HCT116 (cell line): ENCODE results near the gene SPTBN1. TPM values are rescaled to one million over a fixed set of nuclear protein-coding genes. Genes with fewer than 3 reads are reported as not detected.

Experiments used
- ATAC-seq: fragments of 200-7000 bp; cut with Tn5 transposase; 2 replicates; pipeline ENCODE4 v1.9.1; 2020; ENCODE audit warnings: mild to moderate bottlenecking, moderate library complexity
- BruUV-seq: library from RNA; stranded (reverse); fragments of 400-500 nt; replicated peaks from 2 replicates; lab custom pipeline; 2021; lab: Mats Ljungman, UMichigan
- CTCF ChIA-PET: fragments of 300-600 bp; sonication (Branson Sonifier 250); formaldehyde crosslinking; loops from one replicate; lab custom pipeline; 2021; ENCODE audit warnings: antibody characterized with exemption; lab: Charles Lee
- POLR2A ChIA-PET: fragments of 300-600, 350-600 bp; sonication (Branson Sonifier 250); formaldehyde crosslinking; loops from one replicate; lab custom pipeline; 2021; ENCODE audit warnings: antibody characterized with exemption; lab: Charles Lee
- RAD21 ChIA-PET, 2 experiments: fragments of 300-600 bp; sonication (Branson Sonifier 250); formaldehyde crosslinking; loops; one replicate each; lab custom pipeline; 2023; ENCODE audit warnings: low total read pairs in 2 of 2; ENCODE audit not compliant: uncharacterized antibody in 2 of 2, unreplicated experiment in 2 of 2, low non-redundant PET in 1 of 2; lab: Charles Lee
- DNase-seq: peaks from one replicate; pipeline ENCODE4 v3.0.0-alpha.2; 2010; ENCODE audit warnings: low read depth, low spot score
- H2AFZ ChIP-seq: fragments of 200-600 bp; shearing (Covaris generic), sonication (generic); 2 replicates; pipeline ENCODE4 v1.6.1; 2017; ENCODE audit warnings: low read depth, mixed run types, mixed read lengths, antibody characterized with exemption, low read length; ENCODE audit not compliant: poor library complexity, severe bottlenecking
- H3K27ac ChIP-seq: 2 replicates; pipeline ENCODE4 v1.5.1; 2012; ENCODE audit warnings: low read depth, low read length
- H3K27me3 ChIP-seq: fragments of 200-600 bp; sonication (generic); 2 replicates; pipeline ENCODE4 v1.6.1; 2016; ENCODE audit warnings: mixed run types, low read length, mixed read lengths; ENCODE audit not compliant: insufficient read depth
- H3K36me3 ChIP-seq, 2 experiments: fragments of 200-500 bp in 1 of 2; fragments of 200-600 bp in 1 of 2; sonication (Bioruptor generic) in 1 of 2; sonication (generic) in 1 of 2; 2 replicates each; pipeline versions ENCODE4 v1.5.1 to v1.6.1; 2014 to 2016; ENCODE audit warnings: low read length in 2 of 2, inconsistent platforms in 1 of 2, mixed read lengths in 1 of 2, mixed run types in 1 of 2; ENCODE audit not compliant: insufficient read depth in 2 of 2, control insufficient read depth in 1 of 2
- H3K4me1 ChIP-seq, 2 experiments: fragments of 200-600 bp in 1 of 2; sonication (generic) in 1 of 2; 2 replicates each; pipeline versions ENCODE4 v1.5.1 to v1.6.1; 2012 to 2017; ENCODE audit warnings: low read length in 2 of 2, inconsistent platforms in 1 of 2, mild to moderate bottlenecking in 1 of 2, mixed read lengths in 1 of 2, mixed run types in 1 of 2, moderate library complexity in 1 of 2; ENCODE audit not compliant: insufficient read depth in 2 of 2, control insufficient read depth in 1 of 2
- H3K4me2 ChIP-seq: fragments of 200-600 bp; sonication (generic); 2 replicates; pipeline ENCODE4 v1.6.1; 2017; ENCODE audit warnings: mixed run types, low read length, mixed read lengths
- H3K4me3 ChIP-seq, 2 experiments: fragments of 200-600 bp in 1 of 2; sonication (generic) in 1 of 2; replicated peaks in 1 of 2; 2 replicates each; pipeline ENCODE4 v1.5.1; 2011 to 2016; ENCODE audit warnings: low read length in 2 of 2, control low read depth in 1 of 2, low read depth in 1 of 2, mild to moderate bottlenecking in 1 of 2, mixed read lengths in 1 of 2, mixed run types in 1 of 2
- H3K79me2 ChIP-seq: fragments of 200-600 bp; sonication (generic); 2 replicates; pipeline ENCODE4 v1.6.1; 2017; ENCODE audit warnings: mild to moderate bottlenecking, mixed run types, low read length, moderate library complexity, mixed read lengths; ENCODE audit not compliant: insufficient read depth
- H3K9ac ChIP-seq: fragments of 200-600 bp; sonication (generic); 2 replicates; pipeline ENCODE4 v1.6.1; 2016; ENCODE audit warnings: low read length, mixed read lengths
- H3K9me2 ChIP-seq: fragments of 200-600 bp; sonication (generic), shearing (Covaris generic); 2 replicates; pipeline ENCODE4 v1.6.1; 2017; ENCODE audit warnings: mixed run types, mild to moderate bottlenecking, moderate library complexity; ENCODE audit not compliant: insufficient read depth
- H3K9me3 ChIP-seq, 2 experiments: fragments of 200-500 bp in 1 of 2; fragments of 200-600 bp in 1 of 2; sonication (Bioruptor generic) in 1 of 2; sonication (generic) in 1 of 2; 2 replicates each; pipeline ENCODE4 v1.6.1; 2014 to 2017; ENCODE audit warnings: low read length in 2 of 2, mixed read lengths in 2 of 2, inconsistent platforms in 1 of 2, low read depth in 1 of 2, mild to moderate bottlenecking in 1 of 2, mixed run types in 1 of 2, moderate library complexity in 1 of 2; ENCODE audit not compliant: control insufficient read depth in 1 of 2, insufficient read depth in 1 of 2
- H4K20me1 ChIP-seq: fragments of 200-600 bp; sonication (generic), shearing (Covaris generic); 2 replicates; pipeline ENCODE4 v1.6.1; 2017; ENCODE audit warnings: mixed run types, mild to moderate bottlenecking, moderate library complexity; ENCODE audit not compliant: insufficient read depth
- EGR1 ChIP-seq: IDR thresholded peaks from 2 replicates; pipeline ENCODE4 v1.6.1; 2012; ENCODE audit warnings: low read depth
- EZH2 ChIP-seq: fragments of 200-600 bp; sonication (generic); IDR thresholded peaks from 2 replicates; pipeline ENCODE4 v1.6.1; 2017; ENCODE audit warnings: antibody characterized with exemption, mixed run types
- JUND ChIP-seq: IDR thresholded peaks from 2 replicates; pipeline ENCODE4 v1.6.1; 2012
- SIN3A ChIP-seq: IDR thresholded peaks from 2 replicates; pipeline ENCODE4 v1.6.1; 2012; ENCODE audit warnings: low read depth
- SP1 ChIP-seq: IDR thresholded peaks from 2 replicates; pipeline ENCODE4 v1.6.1; 2012; ENCODE audit warnings: low read depth
- YY1 ChIP-seq: IDR thresholded peaks from 2 replicates; pipeline ENCODE4 v1.6.1; 2011; ENCODE audit warnings: low read length, low read depth, moderate library complexity, mild to moderate bottlenecking; ENCODE audit not compliant: insufficient replicate concordance; ENCODE audit errors: extremely low read depth
- ZFX ChIP-seq: fragments of 450-650 bp; IDR thresholded peaks from 2 replicates; pipeline ENCODE4 v1.6.1; 2017
- intact Hi-C: fragments of 100-400 bp; cut with micrococcal nuclease; formaldehyde crosslinking; loops from 2 replicates; pipeline ENCODE4 v1.10.0; 2022
- total RNA-seq: library from RNA; stranded (reverse); gene quantifications from one replicate; pipeline ENCODE4 v1.2.1, GENCODE V29; 2021; ENCODE audit not compliant: unreplicated experiment
- TF ChIP-seq, protein P1 (sequence below): IDR thresholded peaks from 2 replicates; pipeline ENCODE4 v1.6.1; 2012; ENCODE audit warnings: low read depth

Gene SPTBN1
- total RNA-seq, 1 experiment from 2014 or later = 84.4 TPM

GRCh38 chr2:54680397-54681041, 224.4 kb downstream of the SPTBN1 start:
- H3K9me2 ChIP-seq = 0 out of 2 replicates have a peak, but pooled peaks cover 5% of the 10 kb centered on the region
- no peaks in the 10 kb centered on the region for H3K9me3 ChIP-seq
- no TSS peak for BruUV-seq
- no peak overlapping the region for H2AFZ ChIP-seq
- intact Hi-C loops = no loop called here
- ChIA-PET RAD21 (no interaction called here), POLR2A (no interaction called here), CTCF (interaction anchor here (0.7 to 4.5 kb wide), 2 partner anchors 15 to 71 kb away, joined by 3 to 30 read pairs; no protein-coding TSS in a partner anchor)
- H3K27me3 ChIP-seq = no peaks in the 10 kb centered on the region
- H3K27ac ChIP-seq = no peak overlapping the region
- no peaks in the 10 kb centered on the region for H3K4me1 ChIP-seq
- ATAC-seq (no peak), DNase-seq (no peak)
- no peak overlapping the region for H3K4me3 ChIP-seq
- no peak overlapping the region for H3K4me2 ChIP-seq
- H3K79me2 ChIP-seq = no peaks in the 10 kb centered on the region
- TF ChIP-seq, protein P1, sequence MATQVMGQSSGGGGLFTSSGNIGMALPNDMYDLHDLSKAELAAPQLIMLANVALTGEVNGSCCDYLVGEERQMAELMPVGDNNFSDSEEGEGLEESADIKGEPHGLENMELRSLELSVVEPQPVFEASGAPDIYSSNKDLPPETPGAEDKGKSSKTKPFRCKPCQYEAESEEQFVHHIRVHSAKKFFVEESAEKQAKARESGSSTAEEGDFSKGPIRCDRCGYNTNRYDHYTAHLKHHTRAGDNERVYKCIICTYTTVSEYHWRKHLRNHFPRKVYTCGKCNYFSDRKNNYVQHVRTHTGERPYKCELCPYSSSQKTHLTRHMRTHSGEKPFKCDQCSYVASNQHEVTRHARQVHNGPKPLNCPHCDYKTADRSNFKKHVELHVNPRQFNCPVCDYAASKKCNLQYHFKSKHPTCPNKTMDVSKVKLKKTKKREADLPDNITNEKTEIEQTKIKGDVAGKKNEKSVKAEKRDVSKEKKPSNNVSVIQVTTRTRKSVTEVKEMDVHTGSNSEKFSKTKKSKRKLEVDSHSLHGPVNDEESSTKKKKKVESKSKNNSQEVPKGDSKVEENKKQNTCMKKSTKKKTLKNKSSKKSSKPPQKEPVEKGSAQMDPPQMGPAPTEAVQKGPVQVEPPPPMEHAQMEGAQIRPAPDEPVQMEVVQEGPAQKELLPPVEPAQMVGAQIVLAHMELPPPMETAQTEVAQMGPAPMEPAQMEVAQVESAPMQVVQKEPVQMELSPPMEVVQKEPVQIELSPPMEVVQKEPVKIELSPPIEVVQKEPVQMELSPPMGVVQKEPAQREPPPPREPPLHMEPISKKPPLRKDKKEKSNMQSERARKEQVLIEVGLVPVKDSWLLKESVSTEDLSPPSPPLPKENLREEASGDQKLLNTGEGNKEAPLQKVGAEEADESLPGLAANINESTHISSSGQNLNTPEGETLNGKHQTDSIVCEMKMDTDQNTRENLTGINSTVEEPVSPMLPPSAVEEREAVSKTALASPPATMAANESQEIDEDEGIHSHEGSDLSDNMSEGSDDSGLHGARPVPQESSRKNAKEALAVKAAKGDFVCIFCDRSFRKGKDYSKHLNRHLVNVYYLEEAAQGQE = no peak
- TF ChIP-seq YY1 (no peak), EGR1 (no peak), SIN3A (no peak), SP1 (no peak), EZH2 (no peak), JUND (no peak), ZFX (no peak)
- H4K20me1 ChIP-seq = no peaks in the 10 kb centered on the region
- no peaks in the 10 kb centered on the region for H3K36me3 ChIP-seq
- no peak overlapping the region for H3K9ac ChIP-seq
